Neural progenitor cell (in vitro differentiated cells): ENCODE results near the gene COTL1.
"Not testable (repeated sequence)": the region's sequence is repeated elsewhere in the genome, so short reads cannot be mapped to it uniquely, and the experiment has no call there.

Experiments used
- EZH2 ChIP-seq: fragments of 200-600 bp; sonication (generic); IDR thresholded peaks from 2 replicates; pipeline ENCODE4 v1.6.1; 2017; ENCODE audit warnings: antibody characterized with exemption, mild to moderate bottlenecking, moderate library complexity
- TF ChIP-seq, protein P1 (sequence below): fragments of 200-600 bp; sonication (generic); IDR thresholded peaks from 2 replicates; pipeline ENCODE4 v1.5.1; 2017; ENCODE audit warnings: antibody characterized with exemption, mild to moderate bottlenecking

DNA sequence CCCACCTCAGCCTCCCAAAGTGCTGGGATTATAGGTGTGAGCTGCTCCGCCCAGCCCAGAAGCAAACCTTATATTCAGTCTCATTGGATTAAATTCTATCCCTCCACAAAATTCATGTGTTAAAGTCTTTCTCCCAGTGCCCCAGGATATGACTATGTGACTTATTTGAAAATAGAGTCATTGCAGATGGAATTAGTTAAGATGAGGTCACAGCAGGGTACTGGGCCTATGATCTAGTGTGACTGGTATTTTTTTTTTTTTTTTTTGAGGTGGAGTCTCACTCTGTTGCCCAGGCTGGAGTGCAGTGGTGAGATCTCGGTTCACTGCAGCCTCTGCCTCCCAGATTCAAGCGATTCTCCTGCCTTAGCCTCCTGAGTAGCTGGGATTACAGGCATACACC, 99.7 kb downstream of the COTL1 start:
- TF ChIP-seq, protein P1, sequence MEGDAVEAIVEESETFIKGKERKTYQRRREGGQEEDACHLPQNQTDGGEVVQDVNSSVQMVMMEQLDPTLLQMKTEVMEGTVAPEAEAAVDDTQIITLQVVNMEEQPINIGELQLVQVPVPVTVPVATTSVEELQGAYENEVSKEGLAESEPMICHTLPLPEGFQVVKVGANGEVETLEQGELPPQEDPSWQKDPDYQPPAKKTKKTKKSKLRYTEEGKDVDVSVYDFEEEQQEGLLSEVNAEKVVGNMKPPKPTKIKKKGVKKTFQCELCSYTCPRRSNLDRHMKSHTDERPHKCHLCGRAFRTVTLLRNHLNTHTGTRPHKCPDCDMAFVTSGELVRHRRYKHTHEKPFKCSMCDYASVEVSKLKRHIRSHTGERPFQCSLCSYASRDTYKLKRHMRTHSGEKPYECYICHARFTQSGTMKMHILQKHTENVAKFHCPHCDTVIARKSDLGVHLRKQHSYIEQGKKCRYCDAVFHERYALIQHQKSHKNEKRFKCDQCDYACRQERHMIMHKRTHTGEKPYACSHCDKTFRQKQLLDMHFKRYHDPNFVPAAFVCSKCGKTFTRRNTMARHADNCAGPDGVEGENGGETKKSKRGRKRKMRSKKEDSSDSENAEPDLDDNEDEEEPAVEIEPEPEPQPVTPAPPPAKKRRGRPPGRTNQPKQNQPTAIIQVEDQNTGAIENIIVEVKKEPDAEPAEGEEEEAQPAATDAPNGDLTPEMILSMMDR = not testable (repeated sequence)
- not testable (repeated sequence) for TF ChIP-seq EZH2
